ENCODE data around the gene PATJ.

The PATJ gene

DNA sequence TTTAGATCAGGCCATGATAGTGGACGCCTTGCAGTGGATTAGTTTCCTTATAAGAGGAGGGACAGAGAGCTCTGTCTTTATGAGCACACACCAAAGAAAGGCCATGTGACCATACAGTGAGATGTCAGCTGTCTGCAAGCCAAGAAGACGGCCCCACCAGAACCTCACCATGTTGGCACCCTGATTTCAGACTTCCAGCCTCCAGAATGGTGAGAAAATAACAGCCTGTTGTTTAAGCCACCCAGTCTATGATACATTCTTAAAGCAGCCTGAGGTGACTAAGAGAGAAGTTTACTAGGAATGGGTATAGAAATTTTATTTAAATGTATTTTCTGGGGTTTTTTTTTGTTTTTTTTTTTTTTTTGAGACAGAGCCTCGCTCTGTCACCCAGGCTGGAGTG is 481.9 kb downstream of the PATJ start:
- Histone ChIP-seq H3K36me3 (ENCODE audit: control insufficient read depth in 2 of 2, insufficient read depth in 2 of 2, low read length in 2 of 2) (no peaks in the 10 kb centered on the region), H3K27ac (ENCODE audit: low read length) (no peak overlapping the region), H3K9me3 (ENCODE audit: control insufficient read depth in 2 of 2, low read length in 2 of 2) (no peaks in the 10 kb centered on the region), H3K4me1 (ENCODE audit: control insufficient read depth, insufficient read depth, low read length) (no peaks in the 10 kb centered on the region), H3K27me3 (ENCODE audit: control insufficient read depth in 1 of 2, insufficient read depth in 2 of 2, low read length in 2 of 2) (peaks cover 0 to 3% of the 10 kb centered on the region in 2 donors), H3K4me3 (ENCODE audit: low read length in 2 of 2) (no peak overlapping the region), H3K9ac (ENCODE audit: low read length in 2 of 2) (no peak overlapping the region)

DNA sequence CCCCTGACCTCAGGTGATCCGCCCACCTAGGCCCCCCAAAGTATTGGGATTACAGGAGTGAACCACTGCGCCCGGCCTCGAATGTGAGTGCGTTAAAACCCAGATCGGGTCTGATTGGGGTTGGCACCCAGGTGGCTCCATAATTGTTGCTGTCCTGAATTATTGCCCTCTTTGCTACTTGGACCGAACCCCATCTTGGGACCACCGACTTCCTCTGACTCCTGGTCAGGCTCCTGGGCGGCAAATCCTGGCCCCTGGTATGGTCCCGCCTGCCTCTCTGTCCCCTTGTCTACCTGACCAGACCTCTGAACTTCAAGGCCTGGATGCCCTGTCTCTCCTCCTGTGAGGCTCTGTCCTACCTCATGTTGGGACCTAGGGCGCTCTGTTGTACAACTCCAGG is 485.2 kb downstream of the PATJ start:
- Histone ChIP-seq H3K36me3 (ENCODE audit: control insufficient read depth in 2 of 2, insufficient read depth in 2 of 2, low read length in 2 of 2) (no peaks in the 10 kb centered on the region), H3K27ac (ENCODE audit: low read length) (no peak overlapping the region), H3K27me3 (ENCODE audit: control insufficient read depth in 1 of 2, insufficient read depth in 2 of 2, low read length in 2 of 2) (peaks cover 0 to 5% of the 10 kb centered on the region in 2 donors), H3K9me3 (ENCODE audit: control insufficient read depth in 2 of 2, low read length in 2 of 2) (peaks cover 0 to 7% of the 10 kb centered on the region in 2 donors), H3K9ac (ENCODE audit: low read length in 2 of 2) (no peak overlapping the region), H3K4me3 (ENCODE audit: low read length in 2 of 2) (no peak overlapping the region), H3K4me1 (ENCODE audit: control insufficient read depth, insufficient read depth, low read length) (no peaks in the 10 kb centered on the region)

Data from stomach smooth muscle (tissue), 2 donors.